ENCODE results near the gene B3GNT2. TPM values are rescaled to one million over a fixed set of nuclear protein-coding genes. Genes with fewer than 3 reads are reported as not detected.
"Not testable (repeated sequence)": the region's sequence is repeated elsewhere in the genome, so short reads cannot be mapped to it uniquely, and the experiment has no call there.

The B3GNT2 gene, protein sequence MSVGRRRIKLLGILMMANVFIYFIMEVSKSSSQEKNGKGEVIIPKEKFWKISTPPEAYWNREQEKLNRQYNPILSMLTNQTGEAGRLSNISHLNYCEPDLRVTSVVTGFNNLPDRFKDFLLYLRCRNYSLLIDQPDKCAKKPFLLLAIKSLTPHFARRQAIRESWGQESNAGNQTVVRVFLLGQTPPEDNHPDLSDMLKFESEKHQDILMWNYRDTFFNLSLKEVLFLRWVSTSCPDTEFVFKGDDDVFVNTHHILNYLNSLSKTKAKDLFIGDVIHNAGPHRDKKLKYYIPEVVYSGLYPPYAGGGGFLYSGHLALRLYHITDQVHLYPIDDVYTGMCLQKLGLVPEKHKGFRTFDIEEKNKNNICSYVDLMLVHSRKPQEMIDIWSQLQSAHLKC
- polyA plus RNA-seq (2013, experiment 1 of 2; ENCODE audit: insufficient read length), result 10.9 TPM
- 12.1 TPM for polyA plus RNA-seq (2013, experiment 2 of 2; ENCODE audit: insufficient read length)

DNA sequence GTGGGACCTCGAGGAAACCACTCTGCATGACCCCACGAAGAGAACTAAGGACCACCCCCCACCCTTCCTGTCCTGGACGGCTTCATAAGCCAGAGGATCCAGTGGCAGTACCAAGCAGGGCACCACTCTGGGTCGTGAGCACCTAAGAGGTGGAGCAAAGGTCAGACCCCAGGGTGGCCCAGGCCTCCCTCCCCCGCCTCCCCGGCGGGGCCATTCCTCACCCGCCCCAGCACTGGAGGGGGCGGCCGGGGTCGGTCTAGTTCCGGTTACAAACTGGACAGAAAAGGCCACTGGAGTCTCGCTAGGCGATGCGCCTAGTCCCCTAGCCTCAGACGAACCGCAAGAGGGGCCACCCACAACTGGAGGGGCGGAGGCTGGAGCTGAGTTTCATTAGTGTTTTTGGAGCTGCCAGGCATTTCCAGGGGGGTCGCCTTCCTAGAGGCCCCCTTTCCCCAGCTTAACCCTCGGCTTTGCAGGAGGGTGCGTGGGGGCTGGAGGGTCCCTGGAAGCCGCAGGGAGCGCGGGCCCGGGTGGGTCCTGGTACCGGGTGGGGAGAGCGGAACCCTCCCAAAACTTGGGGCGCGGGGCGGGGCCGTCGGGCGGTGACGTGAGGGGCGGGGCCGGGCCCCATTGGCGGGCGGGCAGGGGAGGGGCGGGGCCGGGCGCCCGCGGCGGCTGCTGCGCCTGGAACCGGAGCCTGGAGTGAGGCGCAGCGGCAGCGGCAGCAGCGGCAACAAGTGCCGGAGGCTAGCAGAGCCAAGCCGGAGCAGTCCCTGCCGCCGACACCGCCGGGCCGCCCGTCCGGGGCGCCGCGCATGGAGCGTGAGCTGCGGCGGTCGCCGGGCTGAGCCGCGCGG is at the start of gene B3GNT2:
Gene B3GNT2, plus strand, starts transcription at position 695 of the 857 bp plus-strand sequence. CDS start 26,106 bp downstream, outside the sequence.
- DNase-seq, result peak; percentile 74

DNA sequence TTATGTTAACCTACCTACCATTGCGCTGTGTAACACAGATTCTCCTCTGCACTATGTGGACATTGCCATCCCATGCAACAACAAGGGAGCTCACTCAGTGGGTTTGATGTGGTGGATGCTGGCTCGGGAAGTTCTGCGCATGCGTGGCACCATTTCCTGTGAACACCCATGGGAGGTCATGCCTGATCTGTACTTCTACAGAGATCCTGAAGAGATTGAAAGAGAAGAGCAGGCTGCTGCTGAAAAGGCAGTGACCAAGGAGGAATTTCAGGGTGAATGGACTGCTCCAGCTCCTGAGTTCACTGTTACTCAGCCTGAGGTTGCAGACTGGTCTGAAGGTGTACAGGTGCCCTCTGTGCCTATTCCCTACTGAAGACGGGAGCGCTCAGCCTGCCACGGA is 49.1 kb upstream of the B3GNT2 start:
- not testable (repeated sequence) for DNase-seq

DNA sequence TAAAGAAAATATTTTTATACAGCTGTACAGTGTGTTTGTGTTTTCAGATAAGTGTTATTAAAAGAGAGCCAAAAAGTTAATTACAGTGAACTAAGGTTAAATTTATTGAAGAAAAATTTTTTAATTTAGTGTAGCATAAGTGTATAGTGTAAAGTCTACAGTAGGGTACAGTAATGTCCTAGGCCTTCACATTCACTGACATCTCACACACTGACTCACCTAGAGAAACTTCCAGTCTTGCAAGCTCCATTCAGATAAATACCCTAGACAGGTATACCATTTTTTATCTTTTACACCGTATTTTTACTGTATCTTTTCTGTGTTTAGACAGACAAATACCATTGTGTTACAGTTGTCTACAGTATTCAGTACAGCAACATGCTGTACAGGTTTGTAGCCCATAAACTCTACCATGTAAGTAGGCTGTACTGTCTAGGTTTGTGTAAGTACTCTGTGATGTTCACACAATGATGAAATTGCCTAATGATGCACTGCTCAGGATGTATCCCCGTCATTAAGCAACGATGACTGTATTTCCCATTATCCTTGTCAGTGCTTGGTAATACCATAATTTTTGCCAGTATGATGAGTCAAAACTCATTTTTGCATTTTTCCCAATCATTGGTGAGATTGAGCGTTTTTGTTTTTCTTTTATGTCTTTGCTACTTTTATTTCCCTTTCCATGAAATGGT is 48.2 kb upstream of the B3GNT2 start:
- DNase-seq, result peak; percentile 64

DNA sequence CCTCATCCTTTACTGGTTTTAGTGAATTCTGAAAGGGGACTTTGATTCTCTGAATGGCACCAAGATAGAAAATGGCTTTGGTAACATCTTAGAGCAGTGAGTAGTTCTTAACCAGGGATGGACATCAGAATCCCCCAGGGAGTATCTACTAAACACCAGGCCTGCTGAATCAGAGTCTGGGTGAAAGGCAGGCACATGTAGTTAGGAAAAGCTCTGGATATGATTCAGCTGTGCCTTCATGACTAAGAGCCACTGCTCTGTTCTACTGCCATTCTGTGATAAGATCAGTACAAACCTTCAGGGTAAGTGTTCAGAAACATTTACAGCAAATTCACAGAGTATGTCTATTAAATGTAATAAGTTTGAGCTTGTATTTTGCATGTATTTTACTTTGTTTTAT is 46.2 kb upstream of the B3GNT2 start:
- peak; percentile 96 for DNase-seq

DNA sequence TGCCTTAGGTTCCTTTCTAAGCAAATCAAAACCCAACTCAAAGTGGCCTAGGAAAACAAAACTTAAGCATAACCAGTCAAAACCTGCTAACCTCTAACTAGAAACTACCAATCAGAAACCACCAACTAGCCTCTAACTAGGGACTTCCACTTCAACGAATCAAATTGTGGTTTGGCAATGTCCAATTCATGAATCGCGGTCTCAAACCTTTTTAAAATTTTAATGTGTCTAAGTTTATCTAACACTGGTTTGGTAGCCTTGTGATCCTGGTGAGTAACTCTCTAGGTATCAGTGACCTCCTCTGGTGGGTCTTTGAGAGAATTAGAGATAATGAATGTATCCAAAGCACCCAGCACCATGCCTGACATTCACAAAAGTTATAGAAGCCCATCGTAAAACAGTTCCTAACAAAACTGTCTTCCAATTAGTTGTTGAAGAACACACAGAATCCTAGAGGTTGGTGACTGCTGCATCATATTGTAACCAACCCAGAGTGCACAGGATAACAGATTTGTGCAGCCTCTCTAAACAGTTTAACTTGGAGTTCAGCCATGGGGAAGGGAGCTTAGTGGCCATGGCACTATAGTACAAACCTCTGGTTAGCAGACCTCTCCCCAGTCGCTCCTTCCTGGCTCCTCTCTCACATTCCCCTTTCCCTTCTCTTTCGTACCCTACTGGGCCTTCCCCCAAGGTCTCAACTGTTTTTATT is 45.2 kb upstream of the B3GNT2 start:
- DNase-seq, result no peak

DNA sequence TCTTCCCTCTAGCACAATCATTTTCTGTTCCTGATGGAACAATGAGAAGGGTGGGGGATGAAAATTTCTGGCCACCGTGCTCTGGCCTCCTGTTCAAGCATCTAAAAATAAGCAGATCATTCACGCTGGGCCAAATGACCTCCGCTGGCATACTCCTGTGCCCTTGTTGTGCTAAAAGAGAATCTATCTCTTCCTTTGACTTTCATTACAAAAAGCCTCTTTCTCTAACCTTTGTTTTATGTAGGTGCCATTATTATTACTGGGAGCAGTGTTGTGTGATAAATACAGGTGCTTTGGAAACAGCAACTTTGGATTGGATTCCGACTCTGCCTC is 44.6 kb upstream of the B3GNT2 start:
- DNase-seq, result no peak

DNA sequence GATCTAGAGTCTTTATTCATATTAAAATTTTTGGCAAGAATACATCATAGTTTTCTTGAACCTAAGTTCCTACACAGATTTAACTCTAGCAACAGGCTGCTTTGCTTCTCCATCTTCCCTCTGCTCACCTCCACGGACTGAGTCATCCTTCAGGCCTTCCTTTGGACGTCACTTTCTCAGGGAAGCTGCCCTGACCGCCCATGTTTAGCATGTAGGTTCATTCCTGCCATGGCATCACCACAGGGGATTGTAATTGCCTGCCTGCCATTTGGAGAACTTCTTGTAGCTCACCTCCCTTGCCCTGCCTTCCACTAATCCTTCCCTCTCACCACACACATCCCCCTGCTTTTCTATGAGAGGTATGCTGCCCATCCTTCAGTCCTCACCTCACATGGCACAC is 43.9 kb upstream of the B3GNT2 start:
- peak; percentile 32 for DNase-seq

DNA sequence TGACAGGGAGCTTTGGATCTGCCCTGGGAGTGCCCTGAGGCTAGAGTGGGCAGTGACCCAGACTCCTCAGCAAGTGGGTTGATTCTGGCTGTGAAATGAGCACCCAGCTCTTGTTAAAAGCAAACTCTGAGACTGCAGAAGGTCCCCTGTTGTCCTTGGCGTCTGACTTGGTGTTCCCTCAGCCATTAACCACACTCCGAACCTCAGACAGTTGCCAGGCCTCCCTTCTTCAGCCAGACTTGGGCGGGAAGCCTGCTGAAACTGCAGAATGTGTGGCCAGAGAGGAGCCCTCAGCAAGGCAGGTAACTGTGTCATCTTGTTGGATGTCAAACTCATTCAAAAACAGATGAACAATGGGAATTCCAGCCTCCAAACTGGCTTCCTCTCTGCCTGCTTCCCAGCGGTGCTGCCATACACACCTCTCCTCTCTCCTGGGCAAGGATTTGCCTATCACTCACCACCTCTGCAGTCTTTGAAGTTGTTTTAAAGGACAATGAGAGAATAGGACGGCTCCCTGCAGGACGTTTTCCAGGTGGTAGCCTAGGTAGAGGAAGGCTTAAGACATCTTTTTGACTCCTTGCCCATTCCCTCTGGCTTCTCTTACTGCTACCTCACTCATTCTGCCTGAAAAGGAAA is 38.9 kb upstream of the B3GNT2 start:
- DNase-seq, result no peak

DNA sequence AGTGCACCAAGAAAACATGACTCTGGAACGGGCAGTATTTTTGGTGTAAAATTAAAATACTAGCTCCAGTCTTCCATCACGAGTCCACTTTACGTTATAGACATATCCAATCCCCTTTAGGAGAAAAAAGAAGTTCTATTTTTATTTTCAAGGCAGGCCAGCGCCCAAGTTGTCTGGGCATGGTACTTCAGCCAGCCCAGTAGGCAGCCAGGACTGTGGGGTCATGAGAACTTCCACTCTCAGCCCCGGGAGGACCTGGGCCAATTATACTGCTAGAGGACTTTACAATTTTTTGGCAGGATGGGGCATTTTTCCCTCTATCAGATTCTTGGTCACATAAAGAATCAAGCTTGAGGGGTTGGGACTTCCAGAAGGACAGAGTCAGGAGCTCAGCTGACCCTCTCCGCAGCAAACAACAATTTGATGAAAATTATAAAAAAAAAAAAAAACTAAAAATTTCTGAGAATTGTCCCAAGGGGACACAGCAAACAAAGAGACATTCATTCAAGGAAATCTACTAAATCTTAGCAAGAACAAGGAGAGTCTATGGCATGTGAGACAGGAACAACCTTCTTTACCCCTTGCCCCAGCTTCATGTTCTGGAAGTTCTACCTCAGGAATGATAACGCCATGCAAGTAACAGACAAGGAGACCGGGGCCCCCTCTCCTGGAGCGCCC is 37.3 kb upstream of the B3GNT2 start:
- DNase-seq, result no peak

DNA sequence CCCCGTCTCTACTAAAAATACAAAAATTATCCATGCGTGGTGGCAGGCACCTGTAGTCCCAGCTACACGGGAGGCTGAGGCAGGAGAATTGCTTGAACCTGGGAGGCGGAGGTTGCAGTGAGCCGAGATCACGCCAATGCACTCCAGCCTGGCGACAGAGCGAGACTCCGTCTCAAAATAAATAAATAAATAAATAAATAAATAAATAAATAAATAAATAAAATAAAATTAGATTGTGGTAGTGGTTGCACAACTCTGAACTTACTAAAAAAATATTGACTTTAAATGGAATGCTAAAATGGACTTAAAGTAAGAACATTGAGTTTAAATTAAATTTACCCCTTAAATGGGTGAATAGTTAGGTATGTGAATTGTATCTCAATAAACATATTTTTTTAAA is 35.2 kb upstream of the B3GNT2 start:
- not testable (repeated sequence) for DNase-seq

DNA sequence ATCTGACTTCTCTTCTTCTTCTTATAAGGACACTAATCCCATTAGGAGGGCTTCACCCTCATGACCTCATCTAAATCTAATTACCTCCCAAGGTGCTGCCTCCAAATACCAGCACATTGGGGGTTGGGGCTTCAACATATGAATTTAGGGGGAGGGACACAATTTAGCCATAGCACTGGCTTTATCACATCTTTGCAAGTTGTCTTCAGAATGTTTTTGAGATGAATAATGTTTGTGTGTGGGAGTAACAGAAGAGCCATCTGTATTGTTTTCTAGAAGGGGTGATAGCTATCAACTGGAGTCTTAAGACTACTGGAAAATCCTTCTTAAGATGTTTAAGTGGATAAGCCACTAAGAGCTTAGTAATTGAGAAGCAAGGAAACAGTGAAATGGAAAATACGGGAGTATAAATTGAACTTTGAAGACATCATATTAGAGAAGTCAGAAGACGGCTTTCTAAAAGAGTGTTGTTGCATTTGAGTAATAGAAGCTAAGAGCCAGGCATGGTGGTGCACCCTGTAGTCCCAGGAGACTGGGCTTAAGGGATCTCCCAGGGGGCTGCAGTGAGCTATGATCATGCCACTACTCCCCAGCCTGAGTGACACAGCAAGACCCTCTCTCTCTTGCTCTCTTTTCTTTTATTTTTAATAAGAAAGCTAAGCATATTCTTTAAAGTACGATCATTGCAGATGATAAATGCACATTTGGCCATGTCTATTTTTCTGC is 32.6 kb upstream of the B3GNT2 start:
- no peak for DNase-seq

DNA sequence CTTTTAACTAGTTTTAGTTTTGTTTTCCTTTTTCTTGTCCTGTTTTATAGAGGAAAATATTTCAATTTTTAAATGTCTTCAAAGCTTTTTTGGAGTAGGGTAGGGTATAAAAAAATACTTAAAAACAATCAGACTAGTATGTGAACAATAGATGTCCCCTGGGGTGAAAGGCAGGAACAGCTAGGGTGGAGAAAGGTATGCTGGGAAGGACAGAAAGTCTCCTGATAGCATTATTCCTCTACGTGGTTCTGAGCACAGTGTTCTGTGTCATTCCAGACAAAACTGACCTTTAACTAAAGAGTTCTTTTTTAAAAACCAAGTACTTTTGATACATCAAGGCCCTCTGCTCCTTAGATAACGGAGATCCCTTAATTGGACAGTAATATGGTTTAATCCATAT is 32.1 kb upstream of the B3GNT2 start:
- no peak for DNase-seq

DNA sequence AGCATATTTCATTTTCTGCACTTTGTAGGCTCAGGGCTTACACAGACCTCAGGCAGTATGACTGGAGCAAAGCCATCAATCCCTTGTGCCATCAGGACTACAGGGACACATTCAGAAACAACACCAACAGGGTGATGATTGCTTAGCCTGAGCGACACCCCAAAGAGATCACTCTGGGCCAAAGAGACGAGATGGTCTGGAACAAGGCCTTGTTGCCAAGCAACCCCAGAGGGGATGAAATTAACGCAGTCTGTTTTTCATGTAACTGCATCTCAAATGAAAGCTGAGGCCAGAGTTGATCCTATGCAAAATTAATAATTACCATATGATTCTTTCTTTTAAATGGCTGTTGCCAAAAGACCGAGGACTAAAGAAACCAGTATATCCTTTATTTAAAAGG is 20.2 kb upstream of the B3GNT2 start:
- DNase-seq, result no peak

DNA sequence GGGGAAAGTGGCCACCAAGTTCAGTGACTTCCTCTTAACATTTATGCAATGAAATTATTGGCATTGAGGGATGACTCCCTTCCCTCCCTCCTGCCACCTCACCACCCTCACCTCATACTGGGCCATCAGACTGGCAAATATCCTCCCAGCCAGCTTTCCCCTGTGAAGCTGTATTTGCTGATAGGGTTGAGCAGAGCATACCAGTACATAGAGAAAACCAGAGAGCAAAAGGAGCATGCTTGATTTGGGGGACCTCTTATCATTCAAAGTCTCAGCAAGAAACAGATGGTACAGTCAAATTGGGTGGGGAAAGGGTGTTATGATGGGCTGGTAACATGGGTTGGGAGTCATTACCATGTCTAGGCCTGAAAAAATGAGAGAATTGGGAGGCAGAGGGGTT is 19.1 kb upstream of the B3GNT2 start:
- no peak for DNase-seq

DNA sequence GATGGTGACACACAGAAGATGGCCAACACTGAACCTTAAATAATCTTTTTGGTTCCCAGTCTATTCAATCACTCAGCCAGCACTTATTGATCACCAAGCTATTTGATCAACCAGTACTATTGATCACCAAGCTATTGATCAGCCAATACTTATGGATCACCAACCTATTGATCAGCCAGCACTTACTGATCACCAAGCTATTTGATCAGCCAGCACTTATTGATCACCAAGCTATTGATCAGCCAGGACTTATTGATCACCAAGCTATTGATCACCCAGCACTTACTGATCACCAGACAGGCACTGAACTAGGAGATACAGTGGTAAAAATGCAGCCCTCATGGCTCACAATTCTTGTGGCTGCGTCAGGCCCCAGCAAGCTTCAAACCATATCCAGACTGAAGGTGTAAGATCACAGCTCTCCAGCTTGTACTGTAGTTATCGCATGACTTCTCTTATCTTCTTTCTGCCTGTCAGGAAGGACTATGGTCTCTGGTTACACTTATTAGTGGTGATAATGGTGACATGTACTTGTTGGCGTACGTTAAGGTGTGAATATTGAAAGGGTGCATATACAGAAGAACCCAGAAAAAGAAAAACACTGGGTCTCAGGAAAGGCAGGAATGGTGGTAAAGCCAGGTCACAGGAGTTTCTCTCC is 18.4 kb upstream of the B3GNT2 start:
- no peak for DNase-seq

DNA sequence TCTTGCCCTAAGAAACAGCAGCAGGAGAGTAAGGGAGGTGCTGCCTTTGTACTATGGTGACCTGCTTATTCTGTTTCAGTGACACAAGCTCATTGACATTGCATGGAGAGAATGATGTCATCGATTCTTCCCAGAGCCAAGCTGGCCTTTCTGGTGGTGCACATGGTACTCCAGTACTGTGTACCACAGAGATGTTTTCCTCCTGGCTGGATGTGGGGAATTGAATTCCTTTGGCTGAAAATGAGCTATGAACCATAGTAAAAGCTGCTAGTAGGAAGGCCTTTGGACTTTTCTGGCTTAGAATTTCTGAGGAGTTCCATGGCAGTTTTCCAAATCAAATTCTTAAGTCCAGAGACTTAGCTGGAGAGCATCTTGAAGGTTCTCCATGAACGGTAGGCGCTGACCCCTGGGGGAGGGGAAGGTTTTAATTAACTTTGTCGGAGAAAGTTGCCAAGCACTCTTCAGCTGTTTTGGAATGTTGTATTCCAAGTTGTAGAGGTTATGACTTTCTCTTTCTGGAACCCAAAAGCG is 17.1 kb upstream of the B3GNT2 start:
- peak; percentile 26 for DNase-seq

DNA sequence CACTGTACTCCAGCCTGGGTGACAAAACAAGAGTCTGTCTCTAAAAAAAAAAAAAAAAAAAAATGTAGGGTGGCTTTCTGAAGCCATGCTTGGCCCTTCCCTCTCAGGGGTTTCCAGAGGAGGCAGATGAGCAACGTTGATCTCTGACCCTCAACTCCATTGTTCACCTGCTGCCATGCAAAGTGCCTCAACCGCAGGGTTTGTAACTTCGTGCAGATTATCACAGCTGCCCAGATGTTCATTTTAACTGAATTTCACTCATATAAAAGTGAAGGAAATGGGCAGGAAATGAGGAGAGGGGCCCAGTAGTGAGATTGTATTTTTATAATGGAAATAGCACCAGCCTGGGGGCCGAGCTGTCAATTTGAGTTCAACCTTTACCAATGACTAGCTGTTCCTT is 14.9 kb upstream of the B3GNT2 start:
- no peak for DNase-seq

DNA sequence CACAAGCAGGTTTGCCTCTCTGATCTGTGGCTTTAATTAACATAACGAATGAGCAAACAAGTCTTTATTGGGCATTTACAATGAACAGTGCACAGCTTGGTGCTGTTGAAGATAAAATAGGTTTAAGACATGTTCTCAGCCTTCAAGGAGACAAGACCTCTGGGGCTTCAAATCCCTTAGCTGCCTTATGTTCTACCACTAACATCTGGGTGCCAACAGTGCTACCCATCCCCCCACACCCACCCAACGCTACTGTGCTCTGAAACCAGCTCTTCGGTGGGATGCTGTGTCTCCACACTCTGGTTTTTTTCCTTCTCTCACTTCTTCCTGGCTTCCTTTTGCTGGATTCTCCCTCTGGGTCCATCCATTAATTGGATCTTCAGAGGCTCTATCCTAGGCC is 14.1 kb upstream of the B3GNT2 start:
- no peak for DNase-seq

DNA sequence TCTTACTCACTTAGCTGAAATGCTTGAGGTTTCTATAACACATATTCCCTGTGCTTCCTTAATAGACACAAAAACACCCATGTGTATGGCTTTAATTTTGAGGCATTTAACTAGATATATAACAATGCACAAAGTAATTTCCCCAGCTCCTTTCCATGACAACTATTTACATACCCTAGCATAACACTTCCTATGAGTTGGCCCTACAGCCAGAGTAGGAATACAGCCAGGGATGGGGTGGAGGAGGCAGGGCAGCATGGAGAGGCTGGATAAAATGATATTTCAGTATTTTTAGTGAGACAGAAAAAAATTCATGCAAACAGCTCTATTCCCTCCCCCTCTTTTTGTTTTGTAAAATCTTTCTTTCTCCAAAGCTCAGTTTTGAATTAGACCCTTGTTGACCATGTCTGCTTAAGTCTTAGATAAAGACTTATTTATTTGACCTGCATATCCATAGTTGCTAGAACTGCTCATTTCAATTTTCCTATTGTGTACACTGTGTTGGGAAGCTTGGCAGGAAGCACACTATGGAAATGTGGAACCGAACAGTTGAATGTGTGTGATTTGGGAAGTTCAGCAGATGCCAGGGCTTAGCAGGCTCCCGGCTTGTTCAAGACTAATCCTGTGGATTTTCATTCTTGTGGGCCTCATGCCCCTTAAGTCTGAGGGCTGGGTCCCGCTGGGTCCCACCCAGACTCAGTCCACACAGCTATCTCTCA is 11.2 kb upstream of the B3GNT2 start:
- DNase-seq, result no peak
